SIG-M5 treated with dmso at 0.1 percent for 504 hours (cell line): ENCODE measurements around the gene TGIF1.

Experiments
- DNase-seq: peaks from one replicate; lab custom pipeline; 2025; ENCODE audit not compliant: unreplicated experiment; lab: John Stamatoyannopoulos, UW

Gene TGIF1

DNA sequence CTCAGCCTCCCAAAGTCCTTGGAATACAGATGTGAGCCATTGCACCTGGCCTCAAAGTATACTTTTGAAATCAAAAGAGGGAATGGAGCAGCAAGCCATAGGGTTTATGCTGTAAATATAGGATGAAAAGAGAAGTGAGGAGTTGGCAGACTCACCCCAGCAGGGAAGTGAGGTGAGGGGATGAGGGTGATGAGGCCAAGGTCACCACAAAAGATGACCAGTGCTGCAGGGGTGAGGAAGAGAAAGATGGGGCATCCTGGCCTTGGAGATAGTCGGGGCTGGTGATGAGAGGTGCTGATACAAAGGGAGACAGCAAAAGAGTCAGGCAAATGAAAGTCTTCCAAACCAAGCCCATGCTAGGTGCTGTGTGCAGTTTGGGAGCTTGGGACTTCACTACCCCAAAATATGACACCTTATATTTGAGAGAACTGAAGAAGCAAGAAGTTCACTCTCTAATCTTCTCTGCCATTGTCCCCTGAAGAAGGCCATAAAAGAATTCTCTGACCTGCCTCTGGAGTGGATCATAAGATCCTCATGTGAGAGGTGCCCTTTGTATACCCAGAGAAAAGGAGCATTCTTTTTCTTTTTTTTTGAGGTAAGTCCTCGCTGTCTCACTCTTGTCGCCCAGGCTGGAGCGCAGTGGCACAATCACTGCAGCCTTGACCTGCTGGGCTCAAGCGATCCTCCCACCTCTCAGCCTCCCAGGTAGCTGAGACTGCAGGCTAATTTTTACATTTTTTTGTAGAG lies 31.0 kb downstream of the TGIF1 start:
- DNase-seq: no peak

DNA sequence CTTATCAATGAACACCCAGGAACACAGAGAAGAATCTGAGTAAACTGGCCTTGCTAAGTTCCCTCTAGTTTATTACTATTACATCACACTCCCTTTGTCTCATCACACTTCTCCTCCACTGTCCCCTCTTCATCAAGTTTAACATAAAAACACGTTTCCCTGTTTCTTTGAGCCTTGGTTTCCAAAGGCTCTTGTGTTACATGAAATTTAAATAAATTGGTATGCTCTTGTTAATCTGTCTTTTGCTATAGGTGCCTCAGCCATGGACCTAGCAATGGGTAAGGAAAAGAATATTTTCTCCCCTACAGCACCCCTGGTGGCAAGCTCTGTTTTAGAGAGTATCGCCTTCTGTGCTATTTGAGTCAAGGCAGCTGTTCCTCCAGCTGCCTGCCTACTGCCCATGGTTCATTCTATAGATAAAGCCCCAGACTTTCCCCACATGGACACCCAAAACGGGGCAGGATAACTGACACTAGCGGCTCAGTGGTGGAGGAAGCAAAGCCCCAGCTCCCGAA lies 31.8 kb downstream of the TGIF1 start:
- DNase-seq: peak; percentile 53

DNA sequence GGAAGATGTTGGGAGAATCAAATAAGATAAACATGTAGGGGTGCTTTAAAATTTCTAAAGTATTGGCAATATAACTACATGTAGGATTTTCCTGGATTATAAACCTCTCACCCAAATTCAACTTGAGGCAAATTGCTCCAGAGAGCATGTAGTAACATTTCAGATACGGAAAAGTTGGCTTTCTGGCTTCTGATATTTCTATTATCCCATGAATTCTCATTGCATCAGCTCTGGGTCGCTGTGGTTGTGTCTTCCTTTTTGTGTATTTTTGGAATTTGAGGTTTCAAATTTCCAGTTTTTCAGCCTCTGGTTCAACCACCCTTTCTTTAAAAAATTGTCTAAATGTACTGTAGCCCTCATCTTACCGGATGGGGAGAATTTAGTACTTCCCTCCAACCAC lies 32.3 kb downstream of the TGIF1 start:
- no peak for DNase-seq

DNA sequence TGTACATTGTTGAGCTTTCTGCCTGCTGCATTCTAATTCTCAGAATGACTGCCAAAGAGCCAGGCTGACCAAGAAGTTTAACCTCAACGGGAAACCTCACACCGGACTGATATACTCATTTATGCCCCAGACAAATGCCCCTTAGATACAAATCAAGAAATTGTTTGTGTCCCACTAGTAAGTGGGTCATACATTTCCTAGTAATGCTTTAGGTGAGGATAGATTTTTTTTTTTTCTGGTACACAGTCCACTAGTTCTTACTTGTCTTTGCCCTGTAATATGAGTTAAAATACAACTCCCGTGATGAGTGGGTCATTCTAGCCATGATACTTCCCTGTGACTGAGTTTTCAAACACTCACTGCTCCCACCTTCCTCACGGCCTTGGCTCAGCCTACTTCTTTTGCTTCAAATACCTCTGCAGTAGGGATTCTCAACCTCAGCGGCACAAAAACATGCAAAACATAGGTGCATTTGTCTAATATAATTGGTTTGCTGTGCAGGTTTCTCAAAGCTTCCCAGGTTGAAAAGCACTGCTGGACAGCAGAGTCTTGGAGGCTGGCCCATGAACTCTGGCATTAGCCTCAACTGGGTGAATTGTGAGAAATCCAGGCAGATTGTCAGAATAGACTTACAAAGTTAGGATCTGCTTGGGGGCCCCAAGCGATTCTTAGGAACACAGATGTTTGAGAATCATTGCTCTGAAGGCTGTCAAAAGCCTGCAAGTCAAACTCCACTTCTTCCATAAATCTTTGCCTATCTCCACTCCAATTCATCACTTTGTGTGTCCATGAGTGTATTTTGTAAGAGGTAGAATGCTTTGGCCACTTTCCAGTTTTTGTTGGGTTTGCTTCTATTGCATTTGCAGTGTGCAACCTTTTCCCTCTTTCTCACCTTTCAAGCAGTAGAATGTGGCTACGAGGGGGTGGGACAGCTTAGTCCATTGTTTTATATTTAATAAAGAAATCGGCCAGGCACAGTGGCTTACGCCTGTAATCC lies 35.5 kb downstream of the TGIF1 start:
- DNase-seq: no peak

DNA sequence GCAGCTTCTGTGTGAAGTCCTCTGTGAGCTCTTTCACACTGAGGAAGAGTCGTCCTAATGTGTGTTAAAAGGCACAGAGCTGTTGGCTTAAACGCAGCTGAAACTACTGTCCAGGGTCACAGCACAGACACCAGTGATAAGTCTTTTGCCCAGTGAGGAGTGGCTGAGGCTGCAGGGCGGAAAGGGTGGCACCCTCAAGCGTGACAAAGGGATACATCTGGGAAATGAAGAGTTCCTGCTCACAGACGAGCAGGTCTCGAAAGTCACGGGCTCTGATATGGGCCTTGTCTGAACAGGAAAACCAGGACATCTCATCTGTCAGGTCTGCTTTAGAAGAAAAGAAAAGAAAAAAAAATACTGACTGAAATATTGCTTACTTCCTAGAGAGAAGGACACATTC lies 36.5 kb downstream of the TGIF1 start:
- no peak for DNase-seq

DNA sequence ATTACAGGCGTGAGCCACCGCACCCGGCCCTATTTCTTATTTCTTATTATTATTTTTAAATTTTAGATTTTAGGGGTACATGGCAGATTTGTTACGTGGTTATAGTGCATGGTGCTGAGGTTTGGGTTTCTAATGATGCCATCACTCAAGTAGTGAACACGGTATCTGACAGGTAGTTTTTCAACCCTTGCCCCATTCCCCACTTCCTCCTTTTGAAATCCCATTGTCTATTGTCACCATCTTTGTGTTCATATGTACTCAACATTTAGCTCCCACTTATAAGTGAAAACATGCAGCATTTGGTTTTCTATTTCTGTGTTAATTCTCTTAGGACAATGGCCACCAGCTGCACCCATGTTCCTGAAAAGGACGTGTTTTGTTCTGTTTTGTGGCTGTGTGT lies 39.5 kb downstream of the TGIF1 start:
- DNase-seq: no peak

DNA sequence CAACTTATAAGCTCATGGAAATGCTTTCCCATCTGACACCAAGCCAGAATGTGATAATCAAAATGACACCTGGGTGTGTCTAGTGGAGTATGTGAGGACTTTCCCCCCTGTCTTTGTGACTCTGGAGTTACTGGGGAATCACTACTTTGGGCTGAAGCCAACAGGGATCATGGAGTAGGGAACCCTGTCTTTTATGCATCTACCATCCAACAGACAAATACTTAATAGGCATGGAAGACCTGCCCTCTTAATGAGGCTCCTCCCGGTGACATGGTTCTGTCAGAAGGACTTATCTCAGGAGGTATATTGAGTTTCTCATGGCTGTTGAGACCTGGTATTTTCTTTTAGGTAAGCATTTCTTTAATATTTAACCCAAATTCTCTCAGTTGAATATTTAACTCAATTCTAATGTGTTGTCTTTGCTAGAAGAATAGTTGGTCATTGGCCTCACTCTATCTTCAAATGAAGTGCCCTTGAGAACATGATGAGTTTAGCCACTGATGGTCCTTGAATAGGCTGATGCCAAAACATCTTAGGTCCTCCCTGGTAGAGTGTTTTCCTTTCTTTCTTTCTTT lies 42.1 kb downstream of the TGIF1 start:
- no peak for DNase-seq

DNA sequence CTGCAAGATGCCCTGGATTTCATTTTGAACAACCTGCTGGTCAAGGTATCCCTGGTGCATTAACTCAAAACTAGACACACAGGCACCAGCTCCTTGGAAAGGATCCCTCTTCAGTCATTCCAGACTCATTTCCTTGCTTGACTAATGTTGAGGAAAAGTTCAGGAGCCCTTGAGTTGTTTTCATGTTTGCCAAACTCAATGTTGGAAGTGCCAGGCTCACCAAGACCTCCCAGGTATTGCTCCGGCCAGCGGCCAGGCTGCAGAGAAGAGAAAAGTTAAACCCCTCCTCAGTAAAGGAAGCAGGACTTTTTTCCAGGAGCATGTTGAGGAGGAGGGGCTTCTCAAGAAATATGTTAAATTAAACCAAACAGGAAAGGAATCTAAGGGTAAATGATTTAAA lies 42.7 kb downstream of the TGIF1 start:
- no peak for DNase-seq

DNA sequence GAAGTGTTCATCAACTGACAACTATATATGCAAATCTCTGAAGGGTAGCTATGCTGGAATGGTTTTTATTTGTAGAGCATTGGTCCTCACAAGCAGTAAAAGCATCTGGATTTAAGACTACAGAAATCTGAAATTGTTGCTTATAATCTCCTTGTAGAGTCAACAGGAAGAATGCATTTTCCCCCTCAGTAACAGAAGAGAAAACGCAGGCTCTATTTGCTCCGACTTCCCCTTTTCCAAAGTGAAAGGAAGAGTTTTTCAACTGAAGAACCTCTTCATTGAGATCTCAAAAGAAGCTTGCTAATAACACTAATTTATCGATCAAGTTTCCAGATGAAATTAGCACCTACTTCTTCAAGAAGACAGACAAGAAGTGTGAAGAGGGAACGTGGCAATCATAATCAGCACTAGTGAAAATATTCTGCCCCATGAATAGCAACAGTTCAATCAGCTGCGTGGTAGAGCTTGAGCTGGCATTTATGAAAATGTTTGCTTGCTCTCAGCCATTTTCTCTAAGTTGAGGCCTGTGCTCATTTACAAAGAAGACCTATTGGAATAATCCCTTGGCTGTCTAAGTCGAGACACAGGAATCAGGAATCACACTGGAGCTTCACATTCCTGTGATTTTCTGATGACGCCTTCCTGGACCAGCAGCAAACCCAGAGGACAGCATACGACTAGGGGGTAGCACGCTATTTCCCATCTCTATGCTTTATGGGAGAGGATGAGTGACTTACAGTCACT lies 43.7 kb downstream of the TGIF1 start:
- DNase-seq: peak; percentile 45

DNA sequence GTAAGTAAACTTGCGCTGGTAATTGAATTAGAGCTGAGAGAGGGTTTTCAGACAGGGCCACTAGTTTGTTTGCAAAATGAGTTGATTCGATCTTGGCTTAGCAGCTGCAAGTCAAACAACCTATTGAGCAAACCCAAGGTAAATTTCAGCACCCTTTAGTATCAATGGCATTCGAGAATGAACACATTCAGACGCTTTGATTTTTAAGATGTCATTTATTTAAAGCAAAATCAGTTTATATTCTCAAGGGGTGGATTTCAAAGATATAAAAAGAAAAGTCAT lies 44.2 kb downstream of the TGIF1 start:
- no peak for DNase-seq

DNA sequence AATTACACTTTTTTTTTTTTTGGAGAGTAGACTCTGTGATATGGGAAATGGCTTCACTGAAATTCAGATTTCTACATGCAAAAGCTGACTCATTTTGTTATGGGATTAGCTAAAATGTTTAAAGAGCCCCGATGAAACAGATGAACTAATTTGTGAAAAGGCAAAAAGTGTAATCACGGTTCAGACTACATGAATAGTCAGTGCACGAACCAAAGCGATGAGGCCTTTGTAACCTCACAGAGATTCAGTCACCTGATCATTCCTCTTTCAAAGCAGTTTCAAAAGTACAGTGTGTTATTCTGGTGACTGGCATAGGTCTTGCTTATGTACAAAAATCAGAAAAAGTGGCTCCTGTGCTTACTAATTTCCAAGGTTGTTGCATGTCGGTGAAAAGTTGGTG lies 44.6 kb downstream of the TGIF1 start:
- no peak for DNase-seq

DNA sequence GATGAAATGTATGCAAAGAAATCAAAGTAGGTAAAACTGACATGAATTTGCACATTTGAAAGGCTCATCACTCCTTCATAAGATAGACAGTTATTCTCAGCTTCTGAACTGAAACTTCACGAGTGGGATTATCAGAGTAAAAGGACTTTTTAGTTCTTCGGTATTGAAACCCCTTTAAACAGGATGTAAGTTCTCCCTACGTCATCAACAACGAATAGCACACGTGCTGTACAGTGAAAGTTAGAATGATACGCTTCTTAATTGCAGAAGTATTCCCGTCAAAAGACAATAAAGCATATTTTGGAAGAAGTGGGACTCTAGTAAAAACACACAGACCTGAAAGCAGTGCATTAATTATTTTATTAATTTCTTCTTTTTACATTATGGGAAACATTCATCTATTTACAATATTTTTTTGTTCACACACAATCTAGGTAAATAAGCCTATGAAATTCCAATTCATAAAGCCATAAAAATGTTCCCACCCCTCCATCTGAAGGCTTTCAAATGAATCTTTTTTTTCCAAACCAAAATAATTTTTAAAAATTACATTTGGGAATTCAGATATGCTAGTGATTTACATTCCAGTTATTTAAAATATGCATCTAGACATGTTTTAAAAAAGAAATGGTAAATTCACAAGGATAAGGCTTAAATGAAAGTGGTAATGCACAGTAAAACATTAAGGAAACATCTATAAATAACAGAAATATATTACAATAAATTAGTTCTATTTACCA lies 45.9 kb downstream of the TGIF1 start:
- DNase-seq: no peak

DNA sequence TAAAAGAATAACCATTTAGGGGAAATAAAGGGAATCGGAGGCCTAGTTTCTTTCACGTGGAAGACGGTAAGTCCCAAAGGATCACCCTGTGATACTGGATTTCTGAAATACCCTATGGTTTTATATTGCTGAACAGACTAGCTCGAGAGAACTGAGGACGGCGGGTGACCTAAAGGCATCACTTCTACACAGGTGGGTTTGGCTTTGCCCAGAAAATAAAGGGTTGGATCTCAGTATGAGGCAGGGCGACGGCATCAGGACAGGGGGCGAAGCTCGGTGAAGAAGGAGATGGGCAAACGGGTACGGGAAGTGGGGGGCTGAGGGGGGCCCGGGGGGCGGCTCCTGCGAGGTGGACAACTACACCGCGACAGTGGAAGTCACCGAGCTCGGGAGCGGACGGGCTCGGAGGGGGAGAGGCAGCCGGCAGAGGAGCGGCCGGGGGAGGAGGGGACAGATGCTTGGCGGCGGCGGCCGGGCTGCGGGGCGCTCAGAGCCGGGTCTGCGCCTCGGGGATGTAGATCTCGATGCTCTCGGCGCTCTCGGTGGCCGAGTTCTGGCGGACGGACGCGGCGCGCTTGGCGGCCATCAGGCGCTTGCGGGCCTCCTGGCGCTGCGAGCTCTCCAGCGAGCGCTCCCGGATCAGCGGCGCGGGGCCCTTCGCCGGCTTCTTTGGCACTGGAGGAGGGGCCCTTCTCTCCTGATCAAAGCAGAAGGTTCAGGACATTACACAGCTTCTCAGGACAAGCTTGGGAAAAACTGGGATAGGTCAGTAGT lies 48.9 kb downstream of the TGIF1 start:
- DNase-seq: no peak

DNA sequence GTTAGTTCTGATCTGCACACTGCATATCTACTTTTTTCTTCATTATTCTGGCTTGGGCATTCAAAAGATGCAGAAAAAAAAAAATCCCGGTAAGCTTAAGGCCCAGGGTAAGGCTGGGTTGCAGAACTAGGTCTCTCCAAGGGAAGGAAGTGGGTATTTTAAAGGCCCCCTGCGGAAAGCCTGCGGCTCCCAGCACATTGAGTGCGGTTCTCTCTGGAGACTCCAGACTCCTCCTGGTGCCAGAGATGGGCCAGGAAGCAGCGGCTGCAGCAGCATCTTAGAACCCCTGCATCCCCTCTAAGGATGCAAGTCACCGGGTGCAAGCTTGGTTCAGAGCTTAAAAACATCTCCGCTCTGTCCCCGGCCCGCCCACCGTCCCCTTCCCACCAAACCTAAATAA lies 49.5 kb downstream of the TGIF1 start:
- no peak for DNase-seq

DNA sequence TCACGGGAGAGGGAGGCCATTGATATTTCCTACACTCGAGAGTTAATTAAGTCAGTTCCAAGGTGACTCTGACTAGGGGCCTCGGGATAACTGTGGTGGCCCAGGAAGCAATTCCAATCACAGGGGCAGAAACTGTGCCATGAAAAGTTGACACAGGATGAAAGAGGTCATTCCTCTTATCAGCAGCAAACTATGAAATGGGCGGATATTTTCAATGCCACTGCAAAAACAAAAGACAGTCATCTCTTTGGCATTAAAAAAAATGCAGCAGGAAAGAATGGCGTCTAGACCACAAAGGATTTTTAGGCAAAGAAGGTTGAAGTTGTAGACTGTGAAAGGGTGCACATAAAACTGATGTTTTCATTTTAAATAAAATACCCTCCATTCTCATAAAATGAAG lies 50.0 kb downstream of the TGIF1 start:
- DNase-seq: no peak

DNA sequence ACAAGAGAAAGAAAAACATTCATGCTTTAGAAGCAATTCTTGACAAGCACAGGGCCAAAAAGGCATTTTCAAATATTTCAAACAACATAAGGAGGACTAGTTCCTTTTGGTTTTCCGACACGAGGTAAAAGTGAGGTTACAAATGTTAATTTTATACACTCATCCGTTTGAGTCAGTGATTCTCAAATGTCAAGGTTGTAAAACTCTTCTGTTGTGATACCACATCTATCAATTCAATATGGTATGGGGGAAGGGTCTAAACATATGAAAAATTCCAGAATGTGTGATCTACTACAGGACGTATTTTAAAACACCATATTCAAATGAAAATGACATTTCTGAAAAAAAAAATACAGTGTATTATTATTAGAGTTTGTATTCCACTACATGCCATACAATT lies 52.7 kb downstream of the TGIF1 start:
- no peak for DNase-seq

DNA sequence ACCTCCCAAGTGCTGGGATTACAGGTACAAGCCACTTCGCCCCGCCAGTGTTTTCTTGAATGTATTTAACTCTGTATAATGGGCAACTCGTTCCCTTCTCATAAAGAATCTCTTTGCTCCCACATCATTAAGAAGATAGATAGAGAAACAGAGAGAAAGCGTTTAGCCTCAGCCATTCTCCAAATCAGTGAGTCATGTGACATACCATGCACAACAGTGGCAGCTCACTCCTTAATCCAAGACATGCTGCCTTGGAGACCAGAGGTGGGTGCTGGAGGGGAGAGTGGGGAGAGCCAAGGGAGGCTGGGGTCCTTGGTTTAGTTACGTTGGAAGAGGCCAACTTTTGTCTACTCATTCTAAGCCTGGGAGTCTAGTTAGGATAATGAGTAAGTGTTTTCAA lies 54.7 kb downstream of the TGIF1 start:
- no peak for DNase-seq

DNA sequence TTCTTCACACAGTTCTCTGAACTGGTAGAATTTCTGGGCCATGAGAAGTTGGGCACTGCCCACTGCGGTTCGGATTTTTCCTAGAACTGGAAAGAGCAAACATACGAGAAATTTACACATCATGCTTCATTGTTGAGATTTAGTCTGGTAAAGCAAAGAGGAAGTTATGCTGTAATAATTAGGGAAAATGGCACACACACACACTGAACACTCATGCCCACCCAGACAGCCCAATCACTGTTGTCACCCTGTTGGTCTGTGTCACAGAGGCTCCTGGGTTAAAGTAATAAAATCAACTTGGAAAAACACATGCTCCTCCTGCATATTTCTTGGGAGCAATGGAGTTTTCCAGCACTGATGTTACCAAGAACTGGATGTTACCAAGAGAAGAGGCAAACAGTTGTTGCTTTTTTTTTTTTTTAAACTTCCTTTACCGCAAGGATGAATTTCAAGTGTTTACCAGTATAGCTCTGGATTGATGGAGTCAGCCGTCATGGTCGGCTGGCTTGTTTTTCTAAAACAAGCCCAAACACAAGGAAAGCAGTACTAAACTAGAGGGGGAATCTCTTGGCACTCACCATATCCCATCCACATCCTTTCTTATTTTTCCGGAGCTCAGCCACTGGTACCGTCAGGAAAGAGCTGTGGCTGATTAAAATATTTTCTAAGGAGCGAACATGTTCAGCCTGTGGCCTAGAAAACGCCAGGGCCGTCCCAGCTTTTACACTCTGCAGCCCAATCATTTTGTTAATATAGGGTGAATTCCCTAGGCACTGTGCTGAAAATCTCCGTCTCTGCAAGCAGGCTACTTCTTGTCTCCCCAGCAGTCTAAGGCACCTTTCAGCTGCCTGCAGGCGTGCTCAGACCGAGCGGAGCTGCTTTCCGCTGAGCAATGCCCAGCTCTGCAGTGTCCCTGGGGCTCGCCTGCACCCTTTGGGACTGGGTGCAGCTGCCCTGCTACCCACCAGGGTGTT lies 58.9 kb downstream of the TGIF1 start:
- no peak for DNase-seq
